GM12878 (cell line): Measurements from ENCODE around the gene TGM6. TPM values are rescaled to one million over a fixed set of nuclear protein-coding genes. Genes with fewer than 3 reads are reported as not detected.
"Not testable (repeated sequence)": the region's sequence is repeated elsewhere in the genome, so short reads cannot be mapped to it uniquely, and the experiment has no call there.

ENCODE experiments used
- ATAC-seq: fragments of 200-7000 bp; cut with Tn5 transposase; 3 replicates; pipeline ENCODE4 v1.9.1; 2020; ENCODE audit warnings: mild to moderate bottlenecking, moderate library complexity
- BruUV-seq: library from RNA; stranded (reverse); fragments of 400-500 nt; replicated peaks from 2 replicates; lab custom pipeline; 2021; lab: Mats Ljungman, UMichigan
- CTCF ChIA-PET: fragments of 300-600 bp; sonication (Branson Sonifier 250); formaldehyde crosslinking; extraction: SDS; loops from one replicate; lab custom pipeline; 2021; ENCODE audit warnings: inconsistent platforms; lab: Yijun Ruan, JAX
- POLR2A ChIA-PET: fragments of 350-600 bp; formaldehyde crosslinking; extraction: SDS; loops from one replicate; lab custom pipeline; 2021; ENCODE audit warnings: inconsistent platforms; lab: Charles Lee
- RAD21 ChIA-PET: fragments of 300-600 bp; sonication (Branson Sonifier 250); formaldehyde crosslinking; loops from one replicate; lab custom pipeline; 2023; ENCODE audit warnings: antibody characterized with exemption; ENCODE audit not compliant: unreplicated experiment; lab: Charles Lee
- SMC1A ChIA-PET: fragments of 300-600 bp; sonication (Branson Sonifier 250); formaldehyde crosslinking; loops from one replicate; lab custom pipeline; 2023; ENCODE audit not compliant: unreplicated experiment, uncharacterized antibody; lab: Charles Lee
- DNase-seq: peaks from one replicate; pipeline ENCODE4 v3.0.0-alpha.2; 2011; ENCODE audit warnings: low read depth, low spot score
- FAIRE-seq: peaks from 3 replicates; lab custom pipeline; 2011; peaks lifted over from hg19 to GRCh38; lab: Jason Lieb, UNC
- H2AFZ ChIP-seq: 2 replicates; pipeline ENCODE4 v1.6.0; 2011; ENCODE audit warnings: low read depth, low read length, control low read depth; ENCODE audit not compliant: control insufficient read depth
- H3K27ac ChIP-seq: 2 replicates; pipeline ENCODE4 v1.5.1; 2011; ENCODE audit warnings: control low read depth; ENCODE audit not compliant: control insufficient read depth, insufficient read depth
- H3K27me3 ChIP-seq, 2 experiments: replicated peaks in 1 of 2; 2 replicates each; pipeline versions ENCODE4 v1.6.0 to v1.6.1; 2011; ENCODE audit warnings: low read length in 1 of 2; ENCODE audit not compliant: control insufficient read depth in 2 of 2, insufficient read depth in 2 of 2
- H3K36me3 ChIP-seq, 2 experiments: 2 replicates each; pipeline ENCODE4 v1.5.1; 2011; ENCODE audit warnings: low read length in 1 of 2; ENCODE audit not compliant: control insufficient read depth in 2 of 2, insufficient read depth in 2 of 2
- H3K4me1 ChIP-seq: 2 replicates; pipeline ENCODE4 v1.6.1; 2011; ENCODE audit warnings: mild to moderate bottlenecking, low read length, moderate library complexity, mixed read lengths; ENCODE audit not compliant: control insufficient read depth, insufficient read depth
- H3K4me2 ChIP-seq: 2 replicates; pipeline ENCODE4 v1.6.0; 2011; ENCODE audit warnings: control low read depth; ENCODE audit not compliant: control insufficient read depth, insufficient read depth
- H3K4me3 ChIP-seq: fragments of 200-600 bp; sonication (generic); 2 replicates; pipeline ENCODE4 v1.5.1; 2016
- H3K79me2 ChIP-seq: 2 replicates; pipeline ENCODE4 v1.6.0; 2011; ENCODE audit warnings: low read length; ENCODE audit not compliant: control insufficient read depth, insufficient read depth
- H3K9ac ChIP-seq: 2 replicates; pipeline ENCODE4 v1.8.0; 2011; ENCODE audit warnings: low read length, control low read depth, mixed read lengths; ENCODE audit not compliant: control insufficient read depth, insufficient read depth
- H3K9me3 ChIP-seq: replicated peaks from 3 replicates; pipeline ENCODE4 v1.5.1; 2011; ENCODE audit warnings: mild to moderate bottlenecking, low read length; ENCODE audit not compliant: control insufficient read depth, insufficient read depth
- H4K20me1 ChIP-seq: 2 replicates; pipeline ENCODE4 v1.6.0; 2011; ENCODE audit not compliant: control insufficient read depth, insufficient read depth
- ETV6 ChIP-seq, 2 experiments: fragments of 450-650 bp in 1 of 2; IDR thresholded peaks in 1 of 2; conservative IDR thresholded peaks in 1 of 2; 2 replicates each; pipeline ENCODE4 v1.6.1; 2014; ENCODE audit warnings: antibody characterized with exemption in 1 of 2, borderline replicate concordance in 1 of 2, low read depth in 1 of 2, mild to moderate bottlenecking in 1 of 2, moderate library complexity in 1 of 2
- ZNF24 ChIP-seq: fragments of 450-650 bp; IDR thresholded peaks from 2 replicates; pipeline ENCODE4 v1.6.1; 2017; ENCODE audit warnings: antibody characterized with exemption, mild to moderate bottlenecking
- WGBS: methylation state at CpG from one replicate; pipeline ENCODE4 v1.1.6; 2016; ENCODE audit warnings: low lambda C conversion rate; ENCODE audit not compliant: insufficient replicate concordance, insufficient coverage; ENCODE audit errors: missing lambda C conversion rate; 5-methylcytosine and 5-hydroxymethylcytosine counted together
- in situ Hi-C: fragments of 300-500 bp; cut with MboI; formaldehyde crosslinking; loops from 9 replicates; pipeline ENCODE4 v1.14.3; 2018; ENCODE audit warnings: mixed read lengths
- intact Hi-C: fragments of 100-400 bp; cut with micrococcal nuclease; formaldehyde crosslinking; loops from one replicate; pipeline ENCODE4 v1.14.2; 2022; ENCODE audit not compliant: unreplicated experiment
- polyA plus RNA-seq, 11 experiments: library from polyadenylated mRNA; depleted of rRNA in 4 of 11; unstranded in 6 of 11; stranded (reverse) in 5 of 11; fragments of >200 nt; fragmentation: Nextera tagmentation in 4 of 11; fragmentation: Illumina TruSeq in 1 of 11; extraction: Ambion mirVana in 4 of 11; extraction: Trizol in 1 of 11; gene quantifications; 1 replicate in 1 of 11; 2 replicates in 10 of 11; pipeline versions ENCODE4 v1.2.1 to v1.2.3, GENCODE V29; 2011 to 2016; ENCODE audit warnings: inconsistent platforms in 2 of 11, missing spikeins in 2 of 11, low read depth in 1 of 11
- total RNA-seq, 4 experiments: library from RNA; depleted of rRNA in 3 of 4; stranded (reverse); fragments of >200 nt in 3 of 4; fragmentation: Illumina TruSeq in 1 of 4; extraction: Trizol in 1 of 4; gene quantifications; 2 replicates each; pipeline versions ENCODE4 v1.2.1 to v1.2.3, GENCODE V29; 2013 to 2021

Gene TGM6
- total and polyA plus RNA-seq, 10 of the 15 experiments (the other 5 are each of a cell fraction or from before 2014, with no cell fraction given), result not detected

DNA sequence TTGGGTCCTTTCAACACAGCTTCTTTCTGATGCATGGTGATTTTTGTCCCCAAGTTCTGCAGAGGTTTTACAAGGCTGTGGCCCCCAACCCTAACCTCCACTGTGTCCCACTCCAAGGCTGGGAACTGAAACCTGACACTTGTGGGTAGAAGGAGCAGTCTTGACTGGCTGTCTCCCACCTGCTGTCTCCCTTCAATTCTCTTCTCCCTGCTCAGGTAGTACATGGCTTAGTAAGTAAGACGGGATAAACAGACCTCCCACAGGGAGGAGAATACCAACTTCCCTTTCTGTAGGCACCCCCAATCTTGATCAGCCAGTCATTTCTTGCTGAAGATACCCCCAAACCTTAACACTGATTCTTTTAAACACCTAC is 25.0 kb downstream of the TGM6 start:
- TF ChIP-seq ZNF24, result no peak
- TF ChIP-seq ETV6 (conservative IDR thresholded peaks at IDR 0.05 in 1 of 2, IDR thresholded peaks at IDR 0.05 in 1 of 2; ENCODE audit: borderline replicate concordance in 1 of 2, low read depth in 1 of 2), result no peak
- TF ChIP-seq, all 136 proteins: peak for 0
- intact Hi-C loops, result no loop called here
- Histone ChIP-seq H3K4me3 (no peak overlapping the region), H3K4me1 (no peaks in the 10 kb centered on the region), H3K79me2 (no peaks in the 10 kb centered on the region), H3K27ac (no peak overlapping the region), H3K27me3 (no peaks in the 10 kb centered on the region), H2AFZ (no peak overlapping the region), H3K9ac (no peak overlapping the region), H4K20me1 (no peaks in the 10 kb centered on the region), H3K4me2 (no peak overlapping the region), H3K9me3 (peaks cover 2% of the 10 kb centered on the region; the same call in 1 of the 3 replicates), H3K36me3 (no peaks in the 10 kb centered on the region)
- DNase-seq, result no peak
- ChIA-PET POLR2A (no interaction called here), RAD21 (no interaction called here), CTCF (interaction anchor here (2.3 kb wide), 1 partner anchor 198 kb away, joined by 9 read pairs; no protein-coding TSS in a partner anchor), SMC1A (no interaction called here)
- no peak for FAIRE-seq
- 38% methylated on average over 1 of the region's 1 CpG for WGBS
- no TSS peak for BruUV-seq
- no peak for ATAC-seq
- in situ Hi-C loops, result no loop called here

DNA sequence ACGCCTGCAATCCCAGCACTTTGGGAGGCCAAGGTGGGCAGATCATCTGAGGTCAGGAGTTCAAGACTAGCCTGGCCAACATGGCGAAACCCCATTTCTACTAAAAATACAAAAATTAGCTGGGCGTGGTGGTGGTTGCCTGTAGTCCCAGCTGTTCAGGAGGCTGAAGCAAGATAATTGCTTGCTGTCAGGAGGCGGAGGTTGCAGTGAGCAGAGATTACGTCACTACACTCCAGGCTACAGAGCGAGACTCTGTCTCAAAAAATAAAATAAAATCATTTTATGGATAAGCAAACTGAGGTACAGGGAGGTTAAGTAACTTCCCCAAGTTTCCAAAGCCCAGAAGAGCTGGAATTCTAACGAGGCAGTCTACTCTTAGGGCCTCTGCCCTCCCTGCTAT is 26.7 kb downstream of the TGM6 start:
- RAD21 ChIA-PET, H3K4me2 ChIP-seq, POLR2A ChIA-PET, H3K9ac ChIP-seq, in situ Hi-C loops, ATAC-seq, H3K4me3 ChIP-seq, H3K9me3 ChIP-seq, H3K36me3 ChIP-seq, SMC1A ChIA-PET, H3K4me1 ChIP-seq, FAIRE-seq, H2AFZ ChIP-seq, DNase-seq, H4K20me1 ChIP-seq, intact Hi-C loops, H3K27ac ChIP-seq, BruUV-seq, H3K27me3 ChIP-seq, H3K79me2 ChIP-seq: not testable (repeated sequence)
- 29% methylated on average over 7 of the region's 7 CpGs for WGBS
- CTCF ChIA-PET, result interaction anchor here (1.1 kb wide), 1 partner anchor 20 kb away, joined by 3 read pairs; no protein-coding TSS in a partner anchor
